ENCODE data around the gene RGPD8. TPM values are rescaled to one million over a fixed set of nuclear protein-coding genes. Genes with fewer than 3 reads are reported as not detected.

The RGPD8 gene
- total RNA-seq, 1 experiment from 2014 or later = 8.1 TPM

- H2BK15ac ChIP-seq (ENCODE audit: low read depth, low read length) = no peak overlapping the region
- H3K14ac ChIP-seq (ENCODE audit: insufficient read depth, low read length) = no peak overlapping the region
- peaks cover 2% of the 10 kb centered on the region for H4K20me1 ChIP-seq (ENCODE audit: control insufficient read depth, insufficient read depth, insufficient read length)
- H2BK5ac ChIP-seq (ENCODE audit: insufficient read length, low read length) = no peak overlapping the region
- H3K4me3 Mint-ChIP-seq = no peak overlapping the region
- WGBS (ENCODE audit: extremely low coverage, insufficient read length, low lambda C conversion rate) = no CpG with 5 or more reads among the region's 2 CpGs
- H4K5ac ChIP-seq (ENCODE audit: insufficient read length, low read depth, low read length) = no peak overlapping the region
- no peak overlapping the region for H4K8ac ChIP-seq (replicated peaks; ENCODE audit: insufficient read length, low read depth, low read length)
- H2AFZ ChIP-seq (ENCODE audit: low read length) = no peak overlapping the region
- DNase-seq = no peak
- no peaks in the 10 kb centered on the region for H3K23me2 ChIP-seq (ENCODE audit: insufficient read length, low read depth, low read length, poor library complexity, severe bottlenecking)
- H3K9me3 Mint-ChIP-seq = peaks cover 5 to 15% of the 10 kb centered on the region in 2 experiments
- peaks cover 3 to 15% (median 7%) of the 10 kb centered on the region in 3 experiments; a peak in 6 of 7 replicates for H3K36me3 Mint-ChIP-seq (ENCODE audit: insufficient read depth in 1 of 3, low read depth in 3 of 3)
- no peaks in the 10 kb centered on the region for H3K9me3 ChIP-seq (ENCODE audit: control insufficient read depth, low read depth, low read length)
- H2AK5ac ChIP-seq (ENCODE audit: insufficient read length, low read length) = no peak overlapping the region
- no peak overlapping the region for H2BK20ac ChIP-seq (ENCODE audit: low read depth, low read length, poor library complexity, severe bottlenecking)
- no peak overlapping the region for H3K9ac ChIP-seq (ENCODE audit: extremely low read depth, insufficient read length, low read length)
- no peaks in the 10 kb centered on the region for H3K27me3 ChIP-seq (ENCODE audit: insufficient read depth, low read length)
- H3T11ph ChIP-seq (ENCODE audit: low read length) = no peak overlapping the region
- peaks cover 0 to 2% of the 10 kb centered on the region in 2 experiments; a peak in 2 of 4 replicates for H3K4me1 Mint-ChIP-seq
- H3K27ac ChIP-seq (ENCODE audit: insufficient read length, low read depth, low read length) = no peak overlapping the region
- H3K4me1 ChIP-seq (ENCODE audit: insufficient read depth, low read length) = no peaks in the 10 kb centered on the region
- no peak overlapping the region for H3K56ac ChIP-seq (ENCODE audit: insufficient read length, low read depth, low read length)
- H3K4ac ChIP-seq (ENCODE audit: low read depth, low read length) = no peak overlapping the region
- H3K27me3 Mint-ChIP-seq (ENCODE audit: low read depth) = peaks cover 2% of the 10 kb centered on the region
- no peak overlapping the region for H3K23ac ChIP-seq (ENCODE audit: insufficient read length, low read depth, low read length)
- no peak overlapping the region for H3K27ac Mint-ChIP-seq
- H3K18ac ChIP-seq (ENCODE audit: insufficient read length, low read depth, low read length) = no peak overlapping the region
- H3K4me2 ChIP-seq (ENCODE audit: insufficient read depth, insufficient read length, low read length) = no peak overlapping the region
- H2BK120ac ChIP-seq (ENCODE audit: low read depth, low read length, poor library complexity, severe bottlenecking) = no peak overlapping the region
- H3K79me1 ChIP-seq (ENCODE audit: insufficient read depth, low read depth, low read length, poor library complexity, severe bottlenecking) = no peaks in the 10 kb centered on the region
- no peak overlapping the region for H2BK12ac ChIP-seq (ENCODE audit: insufficient read length, low read depth, low read length)
- no peaks in the 10 kb centered on the region for H3K79me2 ChIP-seq (ENCODE audit: insufficient read depth, low read length)
- no peak overlapping the region for H4K91ac ChIP-seq (ENCODE audit: insufficient read length, low read depth, low read length)
- no peak for TF ChIP-seq CTCF (conservative IDR thresholded peaks at IDR 0.05)
Observed at GRCh38 chr2:112342067-112342550, 91.3 kb downstream of the RGPD8 start.

Data from H9 (cell line).